GM20000 (cell line): Measurements from ENCODE around the gene FGF12.

Source experiments
- DNase-seq: peaks from one replicate; pipeline ENCODE4 v3.0.0; 2012; ENCODE audit warnings: low spot score
- TF ChIP-seq, protein P1 (sequence below): IDR thresholded peaks from 2 replicates; pipeline ENCODE4 v1.5.1; 2012; ENCODE audit warnings: mild to moderate bottlenecking, control low read depth; ENCODE audit errors: extremely low read depth, missing control alignments

The FGF12 gene

DNA sequence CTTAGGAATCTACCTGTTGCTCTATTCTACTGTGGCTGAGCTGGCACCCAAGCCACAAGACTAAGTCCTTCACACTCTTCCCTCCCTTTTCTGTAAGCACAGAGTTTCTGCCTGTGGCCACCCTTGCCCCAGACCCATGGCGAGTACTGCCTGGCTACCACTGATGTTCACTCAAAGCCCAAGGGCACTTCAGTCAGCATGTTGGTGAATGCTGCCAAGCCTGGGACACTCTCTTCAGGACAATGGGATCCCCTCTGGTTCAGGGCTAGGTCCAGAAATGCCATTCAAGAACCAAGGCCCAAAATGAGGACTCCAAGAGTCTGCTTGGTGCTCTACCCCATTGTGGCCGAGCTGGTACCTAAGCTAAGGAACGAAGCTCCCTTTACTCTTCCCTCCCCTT lies 184.2 kb downstream of the FGF12 start:
- TF ChIP-seq, protein P1, sequence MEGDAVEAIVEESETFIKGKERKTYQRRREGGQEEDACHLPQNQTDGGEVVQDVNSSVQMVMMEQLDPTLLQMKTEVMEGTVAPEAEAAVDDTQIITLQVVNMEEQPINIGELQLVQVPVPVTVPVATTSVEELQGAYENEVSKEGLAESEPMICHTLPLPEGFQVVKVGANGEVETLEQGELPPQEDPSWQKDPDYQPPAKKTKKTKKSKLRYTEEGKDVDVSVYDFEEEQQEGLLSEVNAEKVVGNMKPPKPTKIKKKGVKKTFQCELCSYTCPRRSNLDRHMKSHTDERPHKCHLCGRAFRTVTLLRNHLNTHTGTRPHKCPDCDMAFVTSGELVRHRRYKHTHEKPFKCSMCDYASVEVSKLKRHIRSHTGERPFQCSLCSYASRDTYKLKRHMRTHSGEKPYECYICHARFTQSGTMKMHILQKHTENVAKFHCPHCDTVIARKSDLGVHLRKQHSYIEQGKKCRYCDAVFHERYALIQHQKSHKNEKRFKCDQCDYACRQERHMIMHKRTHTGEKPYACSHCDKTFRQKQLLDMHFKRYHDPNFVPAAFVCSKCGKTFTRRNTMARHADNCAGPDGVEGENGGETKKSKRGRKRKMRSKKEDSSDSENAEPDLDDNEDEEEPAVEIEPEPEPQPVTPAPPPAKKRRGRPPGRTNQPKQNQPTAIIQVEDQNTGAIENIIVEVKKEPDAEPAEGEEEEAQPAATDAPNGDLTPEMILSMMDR: no peak
- no peak for DNase-seq

DNA sequence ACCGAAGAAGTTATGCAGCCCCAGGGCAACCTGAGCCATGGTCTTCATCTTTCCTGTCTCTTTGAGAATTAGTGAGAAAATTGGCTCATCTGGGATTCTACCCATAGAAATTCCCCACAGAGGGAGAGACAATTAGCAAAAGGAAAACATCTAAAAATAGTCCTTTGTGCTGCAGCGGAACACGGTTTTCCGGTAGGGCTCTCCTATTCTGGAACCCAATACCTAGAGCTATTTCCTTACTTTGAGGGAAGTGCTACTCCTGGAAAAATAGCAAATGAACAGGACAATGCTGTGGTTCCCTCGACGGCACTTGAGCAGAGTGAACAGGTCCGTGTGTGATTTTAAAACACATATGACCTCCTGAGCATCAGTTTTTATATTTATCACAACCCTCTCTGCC lies 210.5 kb downstream of the FGF12 start:
- no peak for DNase-seq
- TF ChIP-seq, protein P1: no peak

DNA sequence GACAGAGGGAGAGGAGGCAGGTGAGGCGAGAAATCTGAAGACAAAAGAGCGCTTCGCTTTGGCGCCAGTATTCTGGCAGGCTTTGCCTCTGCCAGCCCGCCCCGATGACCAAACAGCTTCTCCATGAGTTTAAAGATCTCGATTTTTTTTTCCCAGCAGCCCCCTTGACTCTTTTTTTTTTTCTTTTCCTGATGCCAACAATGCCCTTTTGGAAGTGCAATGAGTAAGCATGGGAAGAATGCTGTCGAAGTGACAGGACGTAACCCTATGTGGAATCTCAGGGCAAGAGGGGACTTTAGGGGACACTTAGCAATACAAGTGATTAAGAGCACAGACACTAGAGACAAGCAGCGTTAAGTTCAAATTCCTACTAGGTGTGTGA lies 211.7 kb downstream of the FGF12 start:
- TF ChIP-seq, protein P1: no peak
- no peak for DNase-seq

DNA sequence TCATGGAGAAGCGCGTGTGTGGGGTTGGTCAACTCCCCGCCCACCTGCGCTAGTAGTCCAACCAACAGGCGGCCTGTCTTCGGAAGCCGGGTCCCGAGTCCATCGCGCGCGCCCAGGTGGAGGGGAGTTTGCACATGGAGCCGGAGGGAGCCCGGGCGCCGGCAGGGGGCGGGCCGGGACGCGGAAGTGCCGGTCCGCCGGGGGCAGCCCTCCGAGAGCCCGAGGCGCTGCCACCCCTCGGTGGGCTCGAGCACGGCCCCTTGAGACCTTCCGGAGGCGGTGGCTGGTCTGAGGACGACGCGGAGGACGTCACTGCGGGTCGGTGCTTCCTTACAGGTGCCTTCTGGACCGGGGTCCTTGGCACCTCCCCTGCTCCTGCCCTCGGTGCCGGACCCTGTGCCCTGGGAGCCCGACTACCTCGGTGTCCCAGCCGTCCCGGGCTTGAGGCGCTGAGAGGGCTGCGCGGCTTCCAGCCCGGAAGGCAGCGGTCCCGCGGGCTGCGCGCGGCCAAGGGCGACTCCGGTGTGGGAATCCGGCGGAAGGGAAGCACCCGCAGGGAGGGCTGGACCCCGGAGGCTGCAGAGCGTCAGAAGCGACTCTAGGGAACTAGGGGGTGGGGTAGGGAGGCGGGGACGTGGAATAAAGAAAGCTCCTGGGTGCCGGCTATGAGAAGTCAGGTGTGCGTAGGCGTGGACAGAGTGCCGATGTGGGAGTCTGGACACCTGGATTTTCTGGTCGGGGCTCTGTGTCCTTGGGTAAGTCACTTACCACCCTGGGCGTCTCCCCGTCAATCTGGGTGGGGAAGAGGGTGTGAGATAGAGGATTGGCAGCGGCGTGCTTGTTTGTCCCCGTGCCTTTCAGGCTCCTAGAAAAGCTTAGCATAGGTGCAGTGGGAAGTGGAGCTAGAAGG lies 212.3 kb downstream of the FGF12 start:
- no peak for DNase-seq
- TF ChIP-seq, protein P1: no peak

DNA sequence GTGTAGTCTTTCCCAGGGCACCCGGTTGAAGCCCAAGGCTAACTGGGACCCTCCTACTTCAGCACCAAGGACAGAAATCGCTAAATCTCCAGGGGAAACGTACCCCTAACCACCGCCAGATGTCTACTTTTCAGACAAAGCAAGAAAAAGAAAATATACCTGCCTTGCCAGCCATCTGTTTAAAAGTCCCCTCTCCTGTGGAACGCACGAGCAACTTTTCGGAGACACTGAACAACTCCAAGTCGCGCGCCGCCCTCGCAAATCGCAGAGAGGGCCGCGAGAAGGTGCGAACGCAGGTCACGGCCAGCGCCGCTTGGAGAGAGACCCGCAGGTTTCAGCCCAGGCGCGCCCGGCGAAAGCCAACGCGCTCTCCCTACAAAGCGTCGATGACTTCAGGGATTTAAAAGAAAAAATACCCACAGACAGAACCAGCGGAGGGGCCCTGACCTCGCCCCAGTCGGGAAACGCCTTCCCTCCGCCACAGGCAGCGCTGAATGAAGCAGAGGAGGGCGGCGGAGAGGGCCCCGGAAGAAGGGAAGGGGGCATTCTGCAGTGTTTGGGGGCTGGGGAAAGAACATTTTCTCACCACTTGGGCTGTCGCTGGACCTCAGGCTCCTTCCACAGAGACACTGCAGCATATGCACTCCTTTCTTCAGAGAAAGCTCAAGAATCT lies 213.1 kb downstream of the FGF12 start:
- DNase-seq: no peak
- TF ChIP-seq, protein P1: no peak

DNA sequence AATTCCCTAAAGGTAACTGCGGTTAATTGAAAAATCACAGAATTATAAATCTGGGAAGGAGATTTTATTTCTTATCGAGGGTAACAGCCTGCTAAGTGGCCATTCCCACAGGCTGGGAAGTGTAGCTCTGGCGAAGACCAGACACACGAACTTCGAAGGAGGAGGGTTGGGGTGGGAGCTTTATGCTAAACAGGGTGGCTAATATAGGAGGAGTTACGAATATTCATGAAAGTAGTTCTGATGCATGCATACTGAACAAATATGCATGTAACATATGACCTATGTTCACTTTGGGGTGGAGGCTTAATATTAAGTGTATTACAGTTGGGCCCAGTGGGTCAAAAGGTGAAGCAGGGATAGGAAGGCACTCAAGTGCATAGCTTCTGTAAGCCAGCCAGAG lies 221.6 kb downstream of the FGF12 start:
- DNase-seq: no peak
- TF ChIP-seq, protein P1: no peak

DNA sequence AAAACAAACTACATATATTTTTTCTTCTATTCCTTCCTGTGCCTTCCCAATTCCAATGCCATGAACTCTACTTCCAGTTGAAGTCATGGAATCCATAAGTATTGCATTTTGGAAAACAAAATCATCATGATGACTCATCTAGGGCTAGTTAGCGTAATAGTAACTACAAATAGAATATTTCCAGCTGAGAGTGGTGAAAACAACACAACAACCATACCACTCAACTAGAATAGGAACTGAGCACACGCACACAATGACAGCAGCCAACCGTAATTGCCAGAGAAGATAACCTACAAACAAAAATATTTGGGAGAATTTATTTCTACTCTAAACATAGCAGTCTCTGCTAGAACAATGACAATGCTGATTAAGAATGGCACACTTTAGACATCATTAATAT lies 225.9 kb downstream of the FGF12 start:
- TF ChIP-seq, protein P1: no peak
- no peak for DNase-seq
